KMS-11 (cell line): ENCODE measurements around the gene ART5.
A peak's percentile ranks its signal among the peaks of the same experiment; 100 is the strongest.
"Not testable (repeated sequence)": the region's sequence is repeated elsewhere in the genome, so short reads cannot be mapped to it uniquely, and the experiment has no call there.

ENCODE experiments used
- H2AFZ ChIP-seq: fragments of 200-600 bp; sonication (generic); 2 replicates; pipeline ENCODE4 v1.6.1; 2016; ENCODE audit warnings: antibody characterized with exemption, mixed run types, low read depth
- H3K27ac ChIP-seq: fragments of 200-600 bp; sonication (generic); 2 replicates; pipeline ENCODE4 v1.6.1; 2016; ENCODE audit warnings: mild to moderate bottlenecking, mixed run types
- H3K27me3 ChIP-seq: fragments of 200-600 bp; sonication (generic); 2 replicates; pipeline ENCODE4 v1.6.1; 2017; ENCODE audit warnings: mild to moderate bottlenecking, low read depth, mixed run types, moderate library complexity; ENCODE audit not compliant: insufficient read depth
- H3K36me3 ChIP-seq: fragments of 200-600 bp; sonication (generic); 2 replicates; pipeline ENCODE4 v1.6.1; 2017; ENCODE audit warnings: mild to moderate bottlenecking, mixed run types; ENCODE audit not compliant: insufficient read depth
- H3K4me1 ChIP-seq: fragments of 200-600 bp; sonication (generic); 2 replicates; pipeline ENCODE4 v1.6.1; 2016; ENCODE audit warnings: mild to moderate bottlenecking, low read depth, mixed run types; ENCODE audit not compliant: poor library complexity, severe bottlenecking
- H3K4me2 ChIP-seq: fragments of 200-600 bp; sonication (generic); 2 replicates; pipeline ENCODE4 v1.7.0; 2016; ENCODE audit warnings: mild to moderate bottlenecking, mixed run types
- H3K4me3 ChIP-seq: fragments of 200-600 bp; sonication (generic); IDR thresholded peaks from 2 replicates; pipeline ENCODE4 v1.6.1; 2017; ENCODE audit warnings: low read depth, low read length, mixed read lengths; ENCODE audit not compliant: insufficient read depth
- H3K79me2 ChIP-seq: fragments of 200-600 bp; sonication (generic); 2 replicates; pipeline ENCODE4 v1.6.1; 2016; ENCODE audit warnings: low read depth, mixed run types; ENCODE audit not compliant: insufficient read depth
- H3K9ac ChIP-seq: fragments of 200-600 bp; sonication (generic); 2 replicates; pipeline ENCODE4 v1.6.1; 2016; ENCODE audit warnings: mild to moderate bottlenecking, mixed run types
- H4K20me1 ChIP-seq: fragments of 200-600 bp; sonication (generic); 2 replicates; pipeline ENCODE4 v1.6.1; 2016; ENCODE audit warnings: mild to moderate bottlenecking, mixed run types; ENCODE audit not compliant: insufficient read depth
- TF ChIP-seq, protein P1 (sequence below): fragments of 200-600 bp; sonication (generic); conservative IDR thresholded peaks from 2 replicates; pipeline ENCODE4 v1.6.1; 2017; ENCODE audit warnings: low read depth, mild to moderate bottlenecking, antibody characterized with exemption, low read length, moderate library complexity, mixed read lengths

ART5 gene

DNA sequence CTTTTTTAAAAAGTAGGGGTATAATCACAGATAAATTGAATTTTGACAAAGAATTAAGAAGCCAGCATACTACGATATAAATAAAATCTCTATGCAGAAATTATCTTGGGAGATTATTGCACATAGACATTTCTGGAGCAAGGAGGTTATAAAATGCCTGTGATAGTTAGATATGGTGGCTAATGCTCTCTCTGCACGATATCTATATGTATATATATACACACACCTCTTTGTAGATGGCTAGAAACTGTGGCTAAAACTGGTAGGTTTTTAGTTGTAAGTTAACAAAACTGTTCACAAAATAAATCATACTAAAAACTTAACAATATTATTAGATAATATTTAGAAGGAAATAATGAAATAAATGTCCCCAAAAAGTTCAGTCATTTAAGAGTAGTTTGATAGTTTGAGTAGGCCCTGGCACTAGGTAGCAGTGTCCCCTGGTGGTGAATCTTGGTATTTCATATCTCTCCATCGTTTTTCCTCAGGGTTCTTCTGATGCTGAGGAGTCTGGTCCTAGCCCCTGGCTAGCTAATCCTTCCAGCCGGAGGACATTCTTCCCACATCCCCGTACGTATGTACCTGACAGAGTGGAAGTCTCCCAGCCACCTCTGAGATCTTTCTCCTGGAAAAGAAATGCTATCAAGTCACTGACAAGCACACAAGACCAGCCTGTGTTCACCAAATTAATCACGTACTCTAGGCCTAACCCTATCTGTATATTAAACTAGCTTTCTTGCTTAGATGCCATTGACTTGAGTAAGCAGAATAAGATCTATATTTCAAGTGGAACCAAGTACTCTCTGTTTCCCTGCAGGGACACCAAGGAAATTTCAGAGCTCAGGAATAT, 32.2 kb downstream of the ART5 start:
- Histone ChIP-seq H3K27me3 (no peaks in the 10 kb centered on the region), H3K9ac (no peak overlapping the region), H4K20me1 (no peaks in the 10 kb centered on the region), H3K4me1 (peaks cover 13% of the 10 kb centered on the region), H3K4me3 (no peak overlapping the region), H3K4me2 (no peak overlapping the region), H3K79me2 (no peaks in the 10 kb centered on the region), H3K27ac (no peak overlapping the region), H2AFZ (no peak overlapping the region), H3K36me3 (no peaks in the 10 kb centered on the region)
- TF ChIP-seq, protein P1, sequence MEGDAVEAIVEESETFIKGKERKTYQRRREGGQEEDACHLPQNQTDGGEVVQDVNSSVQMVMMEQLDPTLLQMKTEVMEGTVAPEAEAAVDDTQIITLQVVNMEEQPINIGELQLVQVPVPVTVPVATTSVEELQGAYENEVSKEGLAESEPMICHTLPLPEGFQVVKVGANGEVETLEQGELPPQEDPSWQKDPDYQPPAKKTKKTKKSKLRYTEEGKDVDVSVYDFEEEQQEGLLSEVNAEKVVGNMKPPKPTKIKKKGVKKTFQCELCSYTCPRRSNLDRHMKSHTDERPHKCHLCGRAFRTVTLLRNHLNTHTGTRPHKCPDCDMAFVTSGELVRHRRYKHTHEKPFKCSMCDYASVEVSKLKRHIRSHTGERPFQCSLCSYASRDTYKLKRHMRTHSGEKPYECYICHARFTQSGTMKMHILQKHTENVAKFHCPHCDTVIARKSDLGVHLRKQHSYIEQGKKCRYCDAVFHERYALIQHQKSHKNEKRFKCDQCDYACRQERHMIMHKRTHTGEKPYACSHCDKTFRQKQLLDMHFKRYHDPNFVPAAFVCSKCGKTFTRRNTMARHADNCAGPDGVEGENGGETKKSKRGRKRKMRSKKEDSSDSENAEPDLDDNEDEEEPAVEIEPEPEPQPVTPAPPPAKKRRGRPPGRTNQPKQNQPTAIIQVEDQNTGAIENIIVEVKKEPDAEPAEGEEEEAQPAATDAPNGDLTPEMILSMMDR, result peak; percentile 92

DNA sequence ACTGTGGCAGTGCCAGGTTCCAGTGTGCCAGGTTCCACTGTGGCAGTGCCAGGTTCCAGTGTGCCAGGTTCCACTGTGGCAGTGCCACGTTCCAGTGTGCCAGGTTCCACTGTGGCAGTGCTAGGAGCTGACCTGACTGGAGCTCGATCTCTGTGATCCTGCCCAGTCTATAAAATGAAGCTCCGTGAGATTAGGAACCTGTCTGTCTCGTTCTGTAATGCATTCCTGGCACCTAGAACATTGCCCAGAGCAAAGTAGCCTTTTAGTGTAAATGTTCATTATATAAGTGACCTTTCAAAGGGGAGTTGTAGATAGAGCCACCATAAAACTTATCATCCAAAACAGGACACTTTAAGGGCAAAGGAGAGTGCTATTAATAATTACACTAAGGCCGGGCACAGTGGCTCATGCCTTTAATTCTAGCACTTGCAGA, 36.0 kb downstream of the ART5 start:
- Histone ChIP-seq H3K4me3 (no peak overlapping the region), H3K4me1 (no peaks in the 10 kb centered on the region), H3K9ac (no peak overlapping the region), H3K79me2 (no peaks in the 10 kb centered on the region), H3K4me2 (no peak overlapping the region), H3K27ac (no peak overlapping the region), H3K36me3 (no peaks in the 10 kb centered on the region), H2AFZ (no peak overlapping the region), H3K27me3 (no peaks in the 10 kb centered on the region), H4K20me1 (no peaks in the 10 kb centered on the region)
- TF ChIP-seq, protein P1, result no peak

DNA sequence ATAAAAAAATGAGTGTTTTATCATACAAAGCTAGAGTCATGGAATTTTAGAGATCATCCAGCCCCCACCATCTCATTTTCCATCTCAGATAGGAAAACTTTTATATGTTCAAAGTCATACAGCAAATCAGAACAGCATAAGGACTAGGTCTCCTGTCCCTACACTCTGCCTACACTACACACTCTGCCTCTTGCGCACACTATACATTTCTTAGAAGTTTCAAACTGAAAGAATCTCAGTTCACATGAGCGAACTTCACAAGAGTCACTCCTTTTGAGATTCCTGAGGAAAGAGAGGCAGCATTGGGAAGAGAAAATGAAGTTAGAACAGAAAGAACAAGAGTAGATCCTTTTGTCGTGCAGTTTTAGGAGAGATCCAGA, 36.5 kb downstream of the ART5 start:
- Histone ChIP-seq H3K9ac (no peak overlapping the region), H3K27ac (no peak overlapping the region), H3K4me1 (no peaks in the 10 kb centered on the region), H3K36me3 (no peaks in the 10 kb centered on the region), H2AFZ (no peak overlapping the region), H3K79me2 (no peaks in the 10 kb centered on the region), H3K4me3 (no peak overlapping the region), H3K4me2 (no peak overlapping the region), H3K27me3 (no peaks in the 10 kb centered on the region), H4K20me1 (no peaks in the 10 kb centered on the region)
- TF ChIP-seq, protein P1, result no peak

DNA sequence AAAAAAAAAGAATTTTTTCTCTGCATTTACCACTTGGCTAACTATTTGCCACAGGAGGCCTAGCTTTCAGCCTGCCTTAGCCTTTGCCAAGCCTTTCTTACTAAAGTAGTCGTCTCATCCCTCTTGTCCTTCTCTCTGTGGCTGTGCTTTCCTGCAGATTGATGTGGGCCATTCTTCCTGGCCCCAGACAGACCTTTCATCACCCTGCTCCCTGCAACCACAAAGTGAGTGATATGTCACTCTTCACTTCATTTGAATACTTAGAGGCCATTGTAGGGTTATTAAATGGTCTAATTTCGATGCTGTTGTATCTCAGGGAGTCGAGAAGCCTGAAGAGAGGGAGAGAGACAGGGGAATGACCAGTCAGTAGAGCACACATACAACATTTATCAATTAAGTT, 37.6 kb downstream of the ART5 start:
- H3K4me1 ChIP-seq, result no peaks in the 10 kb centered on the region
- H3K36me3 ChIP-seq, result no peaks in the 10 kb centered on the region
- H3K27me3 ChIP-seq, result no peaks in the 10 kb centered on the region
- no peak overlapping the region for H2AFZ ChIP-seq
- no peak overlapping the region for H3K9ac ChIP-seq
- no peak overlapping the region for H3K4me3 ChIP-seq
- no peaks in the 10 kb centered on the region for H4K20me1 ChIP-seq
- H3K4me2 ChIP-seq, result no peak overlapping the region
- H3K79me2 ChIP-seq, result no peaks in the 10 kb centered on the region
- TF ChIP-seq, protein P1, result no peak
- no peak overlapping the region for H3K27ac ChIP-seq

DNA sequence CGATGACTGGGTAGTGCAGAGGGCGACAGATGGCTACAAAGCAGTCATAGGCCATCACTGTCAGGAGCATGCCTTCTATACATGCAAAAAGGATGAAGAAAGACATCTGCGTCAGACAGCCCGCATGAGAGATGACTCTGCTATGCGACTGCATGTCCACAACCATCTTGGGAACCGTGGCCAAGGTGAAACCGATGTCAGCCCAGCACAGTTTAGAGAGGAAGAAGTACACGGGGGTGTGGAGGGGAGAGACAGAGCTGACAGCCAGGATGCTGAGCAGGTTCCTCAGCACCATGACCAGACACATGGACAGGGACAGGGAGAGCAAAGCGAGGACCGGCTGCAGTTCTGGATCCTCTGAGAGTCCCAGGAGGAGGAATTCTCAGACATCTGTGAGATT, 41.6 kb downstream of the ART5 start:
- H2AFZ ChIP-seq, H3K36me3 ChIP-seq, H3K4me1 ChIP-seq, H4K20me1 ChIP-seq, H3K27ac ChIP-seq, H3K79me2 ChIP-seq, H3K9ac ChIP-seq, H3K4me2 ChIP-seq, H3K27me3 ChIP-seq, H3K4me3 ChIP-seq: not testable (repeated sequence)

DNA sequence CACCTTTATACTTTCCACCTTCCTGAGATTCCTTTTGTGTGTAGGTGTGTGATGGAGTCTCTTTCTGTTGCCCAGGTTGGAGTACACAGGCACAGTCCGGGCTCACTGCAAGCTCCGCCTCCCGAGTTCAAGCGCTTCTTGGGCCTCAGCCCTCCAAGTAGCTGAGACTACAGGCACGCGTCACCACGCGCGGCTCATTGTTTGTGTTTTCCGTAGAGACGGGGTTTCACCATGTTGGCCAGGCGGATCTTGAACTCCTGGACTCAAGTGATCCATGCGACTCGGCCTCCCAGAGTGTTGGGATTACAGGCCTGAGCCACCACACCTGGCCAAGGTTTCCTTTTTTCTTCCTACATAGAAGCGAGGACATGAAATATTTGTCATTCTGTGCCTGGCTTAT, 44.0 kb downstream of the ART5 start:
- H3K4me2 ChIP-seq, H3K36me3 ChIP-seq, H2AFZ ChIP-seq, H3K9ac ChIP-seq, H3K79me2 ChIP-seq, H3K4me1 ChIP-seq, H3K27ac ChIP-seq, H4K20me1 ChIP-seq, H3K4me3 ChIP-seq, H3K27me3 ChIP-seq: not testable (repeated sequence)

DNA sequence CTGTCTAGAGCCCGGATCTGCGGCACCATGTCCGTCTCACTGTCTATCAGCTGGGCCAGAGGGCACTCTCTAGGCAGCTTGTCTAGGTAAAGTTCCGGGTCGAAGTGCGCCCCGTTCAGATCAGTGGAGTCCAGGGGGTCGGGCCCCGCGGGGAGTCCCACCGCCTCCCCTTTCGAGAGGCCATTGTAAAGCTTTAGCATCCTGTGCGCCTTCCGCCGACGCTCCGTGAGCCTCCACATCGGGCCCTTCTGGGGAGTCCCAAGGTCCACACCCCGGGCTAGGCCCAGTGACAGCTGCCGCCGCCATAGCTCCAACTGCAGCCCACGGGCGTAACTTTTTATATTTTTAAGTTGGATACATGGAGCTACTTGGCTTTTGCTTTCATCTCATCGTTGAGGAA, 50.5 kb downstream of the ART5 start:
- not testable (repeated sequence) for H3K79me2 ChIP-seq, H3K4me2 ChIP-seq, H3K4me3 ChIP-seq, H3K36me3 ChIP-seq, H4K20me1 ChIP-seq, H2AFZ ChIP-seq, H3K9ac ChIP-seq, H3K27ac ChIP-seq, H3K4me1 ChIP-seq, H3K27me3 ChIP-seq
